Naive thymus-derived CD8-positive, alpha-beta T cell (primary cell): ENCODE data around the gene MOV10. TPM values are rescaled to one million over a fixed set of nuclear protein-coding genes. Genes with fewer than 3 reads are reported as not detected.
A peak's percentile ranks its signal among the peaks of the same experiment; 100 is the strongest.
"Not testable (repeated sequence)": the region's sequence is repeated elsewhere in the genome, so short reads cannot be mapped to it uniquely, and the experiment has no call there.

ENCODE experiments used
- ATAC-seq, 2 donors: fragments of 150-1000 bp; cut with Tn5 transposase in 1 of 2; sonication (Bioruptor Pico), chemical (Tn5 transposase) in 1 of 2; 1 replicate in 1 of 2; 2 replicates in 1 of 2; pipeline ENCODE4 v1.10.0; 2021; ENCODE audit warnings: mild to moderate bottlenecking in 2 of 2, moderate library complexity in 2 of 2
- POLR2A ChIA-PET: fragments of 350-600 bp; sonication (Branson Sonifier 250); formaldehyde crosslinking; loops from one replicate; lab custom pipeline; 2021; ENCODE audit warnings: antibody characterized with exemption; lab: Charles Lee
- DNase-seq, 10 donors: peaks; one replicate each; pipeline versions ENCODE4 v3.0.0 to v3.0.0-alpha.2; 2020 to 2022
- H3K27ac Mint-ChIP-seq, 10 donors: one replicate each; pipeline ENCODE4 v1.8.0; 2020 to 2022; ENCODE audit warnings: mild to moderate bottlenecking in 10 of 10, mixed read lengths in 10 of 10, moderate library complexity in 4 of 10, inconsistent platforms in 1 of 10
- H3K27me3 Mint-ChIP-seq, 5 donors: one replicate each; pipeline ENCODE4 v1.8.0; 2021 to 2022; ENCODE audit warnings: mixed read lengths in 5 of 5
- H3K36me3 Mint-ChIP-seq, 3 donors: one replicate each; pipeline ENCODE4 v1.8.0; 2020 to 2022; ENCODE audit warnings: mixed read lengths in 3 of 3, mild to moderate bottlenecking in 2 of 3, inconsistent platforms in 1 of 3
- H3K4me1 Mint-ChIP-seq, 4 donors: one replicate each; pipeline ENCODE4 v1.8.0; 2021 to 2022; ENCODE audit warnings: mixed read lengths in 4 of 4
- H3K4me3 Mint-ChIP-seq, 10 donors: one replicate each; pipeline ENCODE4 v1.8.0; 2020 to 2022; ENCODE audit warnings: mild to moderate bottlenecking in 10 of 10, mixed read lengths in 10 of 10, moderate library complexity in 6 of 10, inconsistent platforms in 1 of 10
- H3K9me3 Mint-ChIP-seq, 9 donors: one replicate each; pipeline ENCODE4 v1.8.0; 2020 to 2022; ENCODE audit warnings: mixed read lengths in 9 of 9, mild to moderate bottlenecking in 3 of 9, inconsistent platforms in 1 of 9, moderate library complexity in 1 of 9
- polyA plus RNA-seq, 3 donors: library from polyadenylated mRNA; unstranded; fragments of 300-500 nt; fragmentation: Illumina TruSeq; gene quantifications; one replicate each; pipeline ENCODE4 v1.2.3, GENCODE V29; 2021
- total RNA-seq, 8 experiments: library from RNA in 2 of 8; stranded (reverse) in 2 of 8; gene quantifications; one replicate each; pipeline ENCODE4 v1.2.3 and lab custom pipeline; 2021 to 2026

MOV10 gene
- total and polyA plus RNA-seq, 5 experiments from 2014 or later: 24.7 to 89.9 (median 40.4) TPM

GRCh38 chr1:112638110-112638428, 36.4 kb upstream of the MOV10 start:
- H3K27ac Mint-ChIP-seq: peak overlapping the region in 9 of 10 donors; percentile 6 to 83 (median 73)
- peaks cover 23 to 66% (median 51%) of the 10 kb centered on the region in 4 donors for H3K4me1 Mint-ChIP-seq

GRCh38 chr1:112640437-112640836, 34.0 kb upstream of the MOV10 start:
- POLR2A ChIA-PET: interaction anchor here (0.6 kb wide), 1 partner anchor 12 kb away, joined by 7 read pairs; no protein-coding TSS in a partner anchor
- H3K4me3 Mint-ChIP-seq, H3K27ac Mint-ChIP-seq: not testable (repeated sequence)

More at GRCh38 chr1:112638110-112638428, 36.4 kb upstream of the MOV10 start:
- peak overlapping the region in 1 of 10 donors; percentile 60 for H3K4me3 Mint-ChIP-seq
- no peak for ATAC-seq
- no peaks in the 10 kb centered on the region for H3K9me3 Mint-ChIP-seq
- no peaks in the 10 kb centered on the region for H3K27me3 Mint-ChIP-seq
- peaks cover 0 to 27% (median 5%) of the 10 kb centered on the region in 3 donors for H3K36me3 Mint-ChIP-seq
- DNase-seq: no peak
- POLR2A ChIA-PET: no interaction called here

GRCh38 chr1:112643080-112643479, 31.4 kb upstream of the MOV10 start:
- ATAC-seq (no peak), DNase-seq (no peak)
- H3K36me3 Mint-ChIP-seq: peaks cover 0 to 47% (median 6%) of the 10 kb centered on the region in 3 donors
- no peak overlapping the region for H3K4me3 Mint-ChIP-seq
- H3K27ac Mint-ChIP-seq: peak overlapping the region in 4 of 10 donors; percentile 11 to 63 (median 30)
- H3K27me3 Mint-ChIP-seq: no peaks in the 10 kb centered on the region
- POLR2A ChIA-PET: interaction anchor here (0.6 kb wide), 1 partner anchor 16 kb away, joined by 4 read pairs; no protein-coding TSS in a partner anchor
- no peaks in the 10 kb centered on the region for H3K9me3 Mint-ChIP-seq
- H3K4me1 Mint-ChIP-seq: peaks cover 12 to 55% (median 37%) of the 10 kb centered on the region in 4 donors

More at GRCh38 chr1:112640437-112640836, 34.0 kb upstream of the MOV10 start:
- Mint-ChIP-seq H3K36me3 (peaks cover 0 to 36% (median 3%) of the 10 kb centered on the region in 3 donors), H3K4me1 (peaks cover 11 to 57% (median 44%) of the 10 kb centered on the region in 4 donors)
- ATAC-seq, DNase-seq, H3K9me3 Mint-ChIP-seq, H3K27me3 Mint-ChIP-seq: not testable (repeated sequence)

- POLR2A ChIA-PET: interaction anchor here (1.3 kb wide), 1 partner anchor 26 kb away, joined by 3 read pairs; no protein-coding TSS in a partner anchor
- H3K4me3 Mint-ChIP-seq: no peak overlapping the region
- H3K27me3 Mint-ChIP-seq: no peaks in the 10 kb centered on the region
- H3K27ac Mint-ChIP-seq: peak overlapping the region in 7 of 10 donors; percentile 27 to 62 (median 42)
- H3K36me3 Mint-ChIP-seq: peaks cover 3 to 77% (median 21%) of the 10 kb centered on the region in 3 donors
- ATAC-seq (no peak), DNase-seq (no peak)
- no peaks in the 10 kb centered on the region for H3K9me3 Mint-ChIP-seq
- peaks cover 12 to 51% (median 43%) of the 10 kb centered on the region in 4 donors for H3K4me1 Mint-ChIP-seq
Observed at GRCh38 chr1:112646225-112646624, 28.2 kb upstream of the MOV10 start.

- peaks cover 8 to 28% (median 15%) of the 10 kb centered on the region in 4 donors for H3K4me1 Mint-ChIP-seq
- ATAC-seq (no peak), DNase-seq (no peak)
- H3K4me3 Mint-ChIP-seq: no peak overlapping the region
- H3K27me3 Mint-ChIP-seq: no peaks in the 10 kb centered on the region
- peak overlapping the region in 8 of 10 donors; percentile 8 to 80 (median 36) for H3K27ac Mint-ChIP-seq
- POLR2A ChIA-PET: interaction anchor here (1.4 kb wide), 1 partner anchor 23 kb away, joined by 4 read pairs; the partner anchor contains the start of gene MOV10
- no peaks in the 10 kb centered on the region for H3K9me3 Mint-ChIP-seq
- peaks cover 6 to 80% (median 23%) of the 10 kb centered on the region in 3 donors for H3K36me3 Mint-ChIP-seq
Observed at GRCh38 chr1:112651205-112651604, 23.3 kb upstream of the MOV10 start.

- POLR2A ChIA-PET: interaction anchor here (0.6 kb wide), 1 partner anchor 14 kb away, joined by 3 read pairs; no protein-coding TSS in a partner anchor
- Mint-ChIP-seq H3K9me3 (no peaks in the 10 kb centered on the region), H3K4me3 (no peak overlapping the region), H3K36me3 (peaks cover 8 to 93% (median 15%) of the 10 kb centered on the region in 3 donors), H3K4me1 (peaks cover 2 to 14% (median 10%) of the 10 kb centered on the region in 4 donors), H3K27ac (peak overlapping the region in 6 of 10 donors; percentile 3 to 52 (median 28)), H3K27me3 (no peaks in the 10 kb centered on the region)
- DNase-seq (no peak), ATAC-seq (no peak)
Observed at GRCh38 chr1:112665857-112666256, 8.6 kb upstream of the MOV10 start.

- Mint-ChIP-seq H3K4me1 (peaks cover 5 to 14% (median 10%) of the 10 kb centered on the region in 4 donors), H3K9me3 (no peaks in the 10 kb centered on the region), H3K36me3 (peaks cover 4 to 93% (median 14%) of the 10 kb centered on the region in 3 donors), H3K27me3 (no peaks in the 10 kb centered on the region), H3K27ac (peak overlapping the region in 7 of 10 donors; percentile 3 to 93 (median 57)), H3K4me3 (no peak overlapping the region)
- DNase-seq (no peak), ATAC-seq (no peak)
- POLR2A ChIA-PET: no interaction called here
Observed at GRCh38 chr1:112666946-112667345, 7.5 kb upstream of the MOV10 start.

GRCh38 chr1:112672009-112672408, 2.5 kb upstream of the MOV10 start:
- POLR2A ChIA-PET: interaction anchor here (3.9 kb wide), 1 partner anchor 53 kb away, joined by 61 read pairs; the partner anchor contains the start of genes CAPZA1 and ST7L
- no peaks in the 10 kb centered on the region for H3K9me3 Mint-ChIP-seq
- ATAC-seq (no peak), DNase-seq (no peak)
- H3K4me3 Mint-ChIP-seq: no peak overlapping the region
- peaks cover 3 to 49% (median 13%) of the 10 kb centered on the region in 3 donors for H3K36me3 Mint-ChIP-seq
- no peaks in the 10 kb centered on the region for H3K27me3 Mint-ChIP-seq
- peaks cover 28 to 43% (median 40%) of the 10 kb centered on the region in 4 donors for H3K4me1 Mint-ChIP-seq
- H3K27ac Mint-ChIP-seq: peak overlapping the region in 9 of 10 donors; percentile 11 to 97 (median 65)

- Mint-ChIP-seq H3K27ac (peak overlapping the region; percentile 6 to 97 (median 92)), H3K36me3 (peaks cover 0 to 41% (median 10%) of the 10 kb centered on the region in 3 donors), H3K4me1 (peaks cover 32 to 51% (median 47%) of the 10 kb centered on the region in 4 donors), H3K27me3 (no peaks in the 10 kb centered on the region), H3K4me3 (peak overlapping the region in 7 of 10 donors; percentile 21 to 98 (median 30)), H3K9me3 (no peaks in the 10 kb centered on the region)
- POLR2A ChIA-PET: interaction anchor here (0.8 to 3.9 kb wide), 3 partner anchors 31 to 54 kb away, joined by 3 to 61 read pairs (median 4); partner anchors contain the start of genes CAPZA1, PPM1J and ST7L
- ATAC-seq: no peak
- DNase-seq: no peak
Observed at GRCh38 chr1:112672842-112673241, 1.6 kb upstream of the MOV10 start.

- peaks cover 0 to 31% (median 10%) of the 10 kb centered on the region in 3 donors for H3K36me3 Mint-ChIP-seq
- ATAC-seq: peak; percentile 12 to 46
- peak overlapping the region; percentile 91 to 99 (median 96) for H3K4me3 Mint-ChIP-seq
- DNase-seq: peak in 5 of 10 donors; percentile 5 to 40 (median 38)
- H3K9me3 Mint-ChIP-seq: no peaks in the 10 kb centered on the region
- peak overlapping the region; percentile 91 to 97 (median 96) for H3K27ac Mint-ChIP-seq
- H3K4me1 Mint-ChIP-seq: peaks cover 38 to 55% (median 49%) of the 10 kb centered on the region in 4 donors
- no peaks in the 10 kb centered on the region for H3K27me3 Mint-ChIP-seq
- POLR2A ChIA-PET: interaction anchor here (0.9 to 3.9 kb wide), 9 partner anchors 11 to 1838 kb away, joined by 3 to 61 read pairs (median 5); partner anchors contain the start of genes CAPZA1, LRIG2, PPM1J and ST7L
Observed at GRCh38 chr1:112673592-112674439, 643 bp upstream of the MOV10 start.

- peak; percentile 47 to 60 for ATAC-seq
- H3K4me3 Mint-ChIP-seq: peak overlapping the region; percentile 91 to 99 (median 96)
- H3K4me1 Mint-ChIP-seq: peaks cover 47 to 63% (median 55%) of the 10 kb centered on the region in 4 donors
- DNase-seq: peak; percentile 11 to 64 (median 47)
- POLR2A ChIA-PET: interaction anchor here (0.6 to 3.9 kb wide), 16 partner anchors 10 to 1837 kb away, joined by 3 to 61 read pairs (median 4); partner anchors contain the start of genes CAPZA1, LRIG2, PPM1J and ST7L
- H3K9me3 Mint-ChIP-seq: peaks cover 0 to 3% (median 0%) of the 10 kb centered on the region in 9 donors
- H3K27me3 Mint-ChIP-seq: no peaks in the 10 kb centered on the region
- peak overlapping the region; percentile 91 to 97 (median 96) for H3K27ac Mint-ChIP-seq
- peaks cover 0 to 20% (median 11%) of the 10 kb centered on the region in 3 donors for H3K36me3 Mint-ChIP-seq
Observed at GRCh38 chr1:112674986-112675727, 698 bp downstream of the MOV10 start.
